Measurements from ENCODE around the gene FLT1.

Gene FLT1

DNA sequence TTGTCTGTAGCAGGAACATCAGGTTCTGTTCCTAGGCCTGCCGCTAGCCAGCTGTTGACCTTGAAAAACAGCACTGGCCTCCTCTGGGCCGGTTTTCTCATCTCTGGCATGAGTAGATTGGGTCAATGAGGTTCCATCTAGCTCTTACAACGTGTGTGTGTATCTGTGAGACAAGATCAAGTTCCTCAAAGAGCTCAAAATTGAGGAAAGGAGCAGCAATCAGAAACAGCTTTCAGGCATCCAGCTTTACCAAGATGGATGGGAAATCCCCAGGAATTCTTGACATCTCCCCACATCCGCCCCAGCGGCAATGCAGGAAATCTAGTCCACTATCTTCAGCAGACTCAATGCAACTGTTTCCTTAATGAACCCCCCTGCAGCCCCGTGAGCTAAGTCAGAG is 4.9 kb downstream of the FLT1 start:
- DNase-seq (ENCODE audit: extremely low read depth in 1 of 2, low read depth in 1 of 2): no peak

GRCh38 chr13:28489524-28489931 is 5.4 kb downstream of the FLT1 start:
- no peak for DNase-seq (ENCODE audit: extremely low read depth in 1 of 2, low read depth in 1 of 2)

GRCh38 chr13:28488376-28489005 is 6.4 kb downstream of the FLT1 start:
- DNase-seq (ENCODE audit: extremely low read depth in 1 of 2, low read depth in 1 of 2): no peak

DNA sequence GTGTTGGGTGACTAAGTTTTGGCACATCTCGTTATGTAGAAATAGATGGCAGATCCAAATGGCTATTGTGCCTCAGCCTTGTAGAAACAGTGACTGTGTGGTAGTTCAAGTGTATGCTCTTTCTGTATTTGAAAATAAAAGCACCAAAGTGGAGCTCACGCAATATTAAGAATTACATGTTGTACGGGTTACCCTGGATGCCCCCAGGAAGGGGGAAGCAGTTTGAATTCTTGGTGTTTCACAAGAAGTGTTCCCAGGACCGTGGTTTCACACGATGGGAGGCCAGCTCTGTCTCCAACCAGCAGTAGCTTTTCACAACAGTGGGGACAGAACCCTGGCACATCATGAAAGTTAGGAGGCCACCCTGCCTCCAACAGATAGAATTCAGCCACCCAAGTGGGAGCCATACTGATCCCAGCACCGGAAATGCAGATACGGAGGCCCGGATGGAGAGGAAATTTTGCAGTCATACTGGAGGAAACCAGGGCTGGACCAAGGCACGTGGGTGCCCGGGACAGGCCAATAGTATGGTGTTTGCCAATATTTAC is 8.9 kb downstream of the FLT1 start:
- DNase-seq (ENCODE audit: extremely low read depth in 1 of 2, low read depth in 1 of 2): no peak

GRCh38 chr13:28485551-28485950 is 9.4 kb downstream of the FLT1 start:
- no peak for DNase-seq (ENCODE audit: extremely low read depth in 1 of 2, low read depth in 1 of 2)

GRCh38 chr13:28485097-28485496 is 9.8 kb downstream of the FLT1 start:
- DNase-seq (ENCODE audit: extremely low read depth in 1 of 2, low read depth in 1 of 2): no peak

DNA sequence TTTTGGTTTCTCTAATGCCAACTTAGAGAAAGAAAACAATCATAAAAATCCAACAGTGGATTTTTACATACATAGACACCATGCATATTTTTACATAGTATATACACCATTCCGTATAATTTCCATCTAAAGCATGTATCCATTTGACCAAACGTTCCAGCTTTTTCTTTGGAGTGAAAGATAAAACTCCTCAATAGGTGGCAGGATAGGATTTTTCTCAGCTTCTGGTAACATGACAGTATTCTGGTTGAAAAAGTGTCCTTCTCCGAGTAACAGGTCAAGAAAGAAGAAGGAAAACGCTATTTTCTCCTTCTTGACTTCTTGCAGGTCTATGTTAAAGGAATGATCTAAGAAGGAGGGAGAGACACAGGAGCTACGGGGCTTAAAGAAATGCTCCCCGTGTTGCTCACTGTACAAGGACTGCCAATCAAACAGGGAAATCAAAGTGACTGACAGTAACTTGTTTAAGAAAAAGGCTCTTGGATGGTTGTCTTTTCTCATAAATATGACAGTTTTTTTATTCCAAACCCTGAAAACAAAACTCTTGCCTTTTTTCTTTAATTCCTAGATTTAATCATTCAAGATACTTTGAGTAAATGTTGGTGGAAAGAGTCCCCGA is 11.5 kb downstream of the FLT1 start:
- no peak for DNase-seq (ENCODE audit: extremely low read depth in 1 of 2, low read depth in 1 of 2)

DNA sequence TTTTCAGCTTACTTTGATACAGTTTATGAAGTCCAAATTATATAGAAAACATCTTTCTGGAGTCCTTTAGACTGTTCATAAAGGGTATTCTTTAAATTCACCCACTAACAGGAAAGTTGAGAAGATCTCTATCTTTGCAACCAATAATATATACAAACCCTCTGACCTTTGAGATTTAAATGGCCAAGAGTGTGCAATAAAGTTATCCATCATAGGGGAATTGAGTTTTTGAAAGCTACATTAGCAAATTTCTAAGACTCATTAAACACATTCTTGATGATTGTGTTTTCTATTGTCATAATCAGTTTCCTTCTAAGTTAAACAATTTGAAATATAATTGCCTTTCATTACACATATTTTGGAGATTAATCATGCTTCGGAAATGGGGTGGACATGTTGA is 15.9 kb downstream of the FLT1 start:
- no peak for DNase-seq (ENCODE audit: extremely low read depth in 1 of 2, low read depth in 1 of 2)

DNA sequence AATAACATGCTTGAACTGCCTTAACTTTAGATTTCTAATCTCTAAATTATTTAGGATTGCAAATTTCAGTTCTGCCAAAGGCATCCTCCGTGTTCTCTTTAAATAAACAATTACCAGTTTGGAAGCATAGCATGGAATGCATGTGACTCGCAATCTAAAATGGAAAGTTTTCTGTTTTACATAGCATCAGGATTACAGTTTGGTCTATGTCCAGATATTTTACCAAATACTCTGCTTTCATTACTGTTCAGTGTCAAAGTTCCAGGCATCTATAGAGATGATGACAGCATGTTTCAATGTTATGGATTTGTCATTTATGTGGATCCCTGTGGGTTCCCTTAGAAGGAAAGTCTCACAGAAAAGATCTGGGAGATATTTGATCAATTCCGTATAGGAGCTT is 16.8 kb downstream of the FLT1 start:
- no peak for DNase-seq (ENCODE audit: extremely low read depth in 1 of 2, low read depth in 1 of 2)

DNA sequence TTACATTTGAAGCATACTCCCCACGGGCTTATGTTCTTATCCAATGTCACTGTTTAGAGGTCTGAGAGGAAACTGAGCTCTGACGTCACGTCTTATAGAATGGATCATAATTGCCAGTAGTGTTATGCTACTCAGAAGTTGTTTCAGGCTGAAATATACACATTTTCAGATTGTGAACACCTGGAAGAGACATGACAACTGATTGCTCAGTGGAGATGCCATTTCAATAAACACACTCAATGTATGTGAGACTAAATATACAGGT is 17.3 kb downstream of the FLT1 start:
- no peak for DNase-seq (ENCODE audit: extremely low read depth in 1 of 2, low read depth in 1 of 2)

DNA sequence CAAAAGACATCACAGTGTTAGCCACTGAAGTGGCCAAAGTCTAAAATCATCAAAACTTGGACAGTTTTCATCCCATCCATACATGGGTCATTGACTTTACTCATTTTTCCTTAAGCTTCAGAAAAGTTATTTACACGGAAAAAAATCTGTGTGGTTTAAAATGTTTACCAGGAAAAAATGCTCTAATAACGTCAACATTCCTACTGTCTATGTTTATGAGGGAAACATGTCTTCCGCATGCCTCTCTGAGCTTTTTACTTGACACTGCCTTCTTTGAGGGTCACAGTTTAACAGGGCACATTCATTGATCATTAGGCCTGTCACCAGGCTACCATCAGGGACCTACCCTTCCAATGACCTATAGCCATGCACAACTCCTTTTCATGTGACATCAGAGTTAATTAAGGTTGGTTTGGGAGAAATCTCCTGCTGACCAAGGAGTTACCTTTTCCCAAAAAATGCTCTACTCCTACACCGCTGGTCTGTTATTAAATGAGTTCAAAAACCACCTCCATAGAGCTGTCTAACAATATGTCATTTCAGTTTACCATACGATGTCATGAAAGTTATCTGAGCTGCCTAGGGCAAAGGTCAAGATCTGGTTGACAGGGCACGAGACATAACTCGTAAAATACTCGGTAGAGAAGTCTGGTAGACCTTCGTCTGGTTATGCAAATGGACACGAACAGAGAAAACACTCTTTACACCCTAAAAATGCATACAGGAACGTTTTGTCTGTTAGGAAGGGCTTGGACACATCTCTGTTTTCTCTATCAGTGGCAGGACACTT is 17.8 kb downstream of the FLT1 start:
- DNase-seq (ENCODE audit: extremely low read depth in 1 of 2, low read depth in 1 of 2): no peak

GRCh38 chr13:28475916-28476725 is 18.8 kb downstream of the FLT1 start:
- DNase-seq (ENCODE audit: extremely low read depth in 1 of 2, low read depth in 1 of 2): no peak

GRCh38 chr13:28474491-28475134 is 20.3 kb downstream of the FLT1 start:
- no peak for DNase-seq (ENCODE audit: extremely low read depth in 1 of 2, low read depth in 1 of 2)

DNA sequence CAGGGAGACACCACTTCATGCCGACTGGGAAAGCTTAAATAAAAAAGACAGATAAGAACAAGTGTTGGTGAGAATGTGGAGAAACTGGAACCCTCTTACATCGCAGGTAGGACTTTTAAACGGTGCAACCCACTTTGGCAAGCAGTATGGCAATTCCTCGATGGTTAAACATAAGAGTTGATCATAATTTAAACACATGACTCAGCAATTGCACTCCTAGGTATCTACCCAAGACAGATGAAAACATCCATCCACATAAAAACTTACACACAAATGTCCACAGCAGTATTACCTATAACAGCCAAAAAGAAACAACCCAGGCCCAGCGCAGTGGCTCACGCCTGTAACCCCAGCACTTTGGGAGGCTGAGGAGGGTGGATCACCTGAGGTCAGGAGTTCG is 21.9 kb downstream of the FLT1 start:
- no peak for DNase-seq (ENCODE audit: extremely low read depth in 1 of 2, low read depth in 1 of 2)

DNA sequence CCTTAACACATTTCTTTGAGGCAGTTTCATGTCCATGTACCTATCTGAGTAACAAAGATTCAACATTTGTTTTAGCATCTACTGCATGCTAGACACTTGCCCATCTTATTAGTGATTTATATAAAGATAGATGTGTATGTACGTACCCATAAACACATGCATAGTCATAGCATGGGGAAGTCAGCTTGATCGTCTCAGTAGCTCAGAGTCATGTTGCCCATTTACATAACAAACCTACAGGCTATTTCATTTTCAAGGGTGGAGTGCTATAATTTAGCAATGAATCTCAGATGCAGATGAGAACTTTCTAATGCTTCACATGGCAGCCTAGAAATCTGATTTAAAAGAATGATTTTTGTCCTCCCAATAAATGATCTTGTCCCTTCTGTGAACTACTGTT is 23.5 kb downstream of the FLT1 start:
- DNase-seq (ENCODE audit: extremely low read depth in 1 of 2, low read depth in 1 of 2): no peak

GRCh38 chr13:28470296-28470695 is 24.6 kb downstream of the FLT1 start:
- DNase-seq (ENCODE audit: extremely low read depth in 1 of 2, low read depth in 1 of 2): no peak

- no peak for DNase-seq (ENCODE audit: extremely low read depth in 1 of 2, low read depth in 1 of 2)
These were observed 25.6 kb downstream of the FLT1 start for GRCh38 chr13:28469316-28469715.

DNA sequence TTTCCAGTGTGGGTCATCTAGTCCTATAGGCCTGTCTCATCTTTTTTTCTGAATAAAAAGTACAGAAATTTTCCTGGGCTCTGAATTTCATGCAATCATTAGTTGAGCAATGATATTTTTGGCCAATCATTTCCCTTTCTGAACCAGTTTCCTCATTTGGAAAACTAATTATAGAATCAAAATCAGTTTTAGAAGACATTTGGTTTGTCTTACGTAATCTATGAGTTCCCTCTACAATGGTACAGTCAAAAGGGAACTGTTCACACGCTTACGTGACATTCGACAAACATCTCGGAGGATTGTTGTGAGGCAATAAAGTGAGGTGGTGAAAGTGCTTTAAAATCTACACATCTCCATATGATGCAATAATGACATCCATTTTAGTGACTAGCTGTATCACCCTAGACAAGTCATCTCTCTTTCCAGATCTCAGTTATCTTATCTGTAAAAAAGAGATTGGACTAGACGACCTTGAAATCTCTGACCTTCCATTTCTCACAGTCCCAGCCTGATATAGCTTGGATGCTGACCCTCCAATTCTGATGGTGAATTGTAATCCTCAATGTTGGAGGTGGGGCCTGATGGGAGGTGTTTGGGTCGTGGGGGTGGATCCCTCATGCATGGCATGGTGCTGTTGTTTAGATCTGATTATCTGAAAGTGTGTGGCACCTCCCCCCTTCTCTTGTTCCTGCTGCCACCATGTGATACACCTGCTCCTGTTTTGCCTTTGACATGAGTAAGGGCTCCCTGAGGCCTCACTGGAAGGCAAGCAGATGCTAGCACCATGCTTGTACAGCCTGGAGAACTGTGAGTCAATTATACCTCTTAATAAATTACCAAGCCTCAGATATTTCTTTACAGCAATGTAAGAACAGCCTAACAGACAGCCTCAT is 26.7 kb downstream of the FLT1 start:
- DNase-seq (ENCODE audit: extremely low read depth in 1 of 2, low read depth in 1 of 2): no peak

DNA sequence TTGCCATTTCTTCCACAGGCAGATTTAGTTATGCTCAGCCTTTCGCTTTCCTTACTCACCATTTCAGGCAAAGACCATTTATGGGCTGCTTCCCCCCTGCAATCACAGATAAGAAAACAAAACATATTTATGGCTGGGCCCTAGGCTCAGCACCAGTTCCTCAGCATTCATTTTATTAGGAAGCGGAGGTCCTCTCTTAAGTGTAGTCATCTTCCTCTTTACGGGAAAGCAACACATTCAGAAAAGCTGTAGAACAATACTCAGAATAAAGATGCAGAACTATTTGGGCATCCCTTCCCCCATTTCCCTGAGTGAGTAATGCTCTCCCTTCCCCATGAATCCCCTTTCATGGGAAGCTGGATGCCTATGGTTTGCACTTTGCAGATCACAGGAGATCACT is 27.9 kb downstream of the FLT1 start:
- no peak for DNase-seq (ENCODE audit: extremely low read depth in 1 of 2, low read depth in 1 of 2)

DNA sequence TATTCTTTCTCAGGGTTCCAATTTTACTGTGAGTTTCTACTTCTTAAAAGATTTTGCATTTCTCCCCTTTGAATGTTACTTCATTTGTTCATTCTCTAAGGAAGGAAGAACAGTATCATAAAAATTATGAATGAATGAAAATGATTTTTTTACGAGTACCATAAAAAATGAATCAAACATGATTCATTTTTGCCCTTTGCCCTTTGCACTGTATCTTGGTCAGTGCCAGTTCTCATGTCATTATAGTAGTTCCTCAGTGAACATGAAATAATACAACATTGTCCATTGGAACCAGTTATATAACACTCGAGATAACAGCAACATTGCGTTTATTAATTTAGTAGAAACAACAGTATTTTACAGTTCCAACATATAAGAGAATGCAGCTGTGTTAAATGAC is 28.8 kb downstream of the FLT1 start:
- DNase-seq (ENCODE audit: extremely low read depth in 1 of 2, low read depth in 1 of 2): no peak

Measured in activated CD8-positive, alpha-beta memory T cell treated with anti-CD3 and anti-CD28 coated beads for 1 hour (primary cell).